CD14-positive monocyte (primary cell): ENCODE measurements around the gene ZDHHC8. TPM values are rescaled to one million over a fixed set of nuclear protein-coding genes. Genes with fewer than 3 reads are reported as not detected.

ENCODE experiments used
- DNase-seq, 3 donors: peaks; one replicate each; pipeline ENCODE4 v3.0.0-alpha.2; 2011 to 2022
- H2AFZ ChIP-seq: 2 replicates; pipeline ENCODE4 v1.6.0; 2012; ENCODE audit warnings: mild to moderate bottlenecking, low read depth, low read length, inconsistent platforms; ENCODE audit not compliant: insufficient read depth, poor library complexity, severe bottlenecking
- H3K27ac ChIP-seq, 2 donors: 1 replicate in 1 of 2; 2 replicates in 1 of 2; pipeline ENCODE4 v1.5.1; 2012 to 2013; ENCODE audit warnings: low read length in 2 of 2, control low read depth in 1 of 2, inconsistent platforms in 1 of 2, low read depth in 1 of 2, mild to moderate bottlenecking in 1 of 2
- H3K27me3 ChIP-seq, 2 donors: one replicate each; pipeline versions ENCODE4 v1.6.0 to v1.6.1; 2011 to 2013; ENCODE audit warnings: low read length in 2 of 2; ENCODE audit not compliant: control insufficient read depth in 2 of 2, insufficient read depth in 2 of 2
- H3K36me3 ChIP-seq, 2 donors: replicated peaks in 1 of 2; 1 replicate in 1 of 2; 2 replicates in 1 of 2; pipeline versions ENCODE4 v1.5.1 to v1.6.1; 2012 to 2013; ENCODE audit warnings: low read length in 2 of 2, control low read depth in 1 of 2, inconsistent platforms in 1 of 2, mild to moderate bottlenecking in 1 of 2; ENCODE audit not compliant: insufficient read depth in 2 of 2, control insufficient read depth in 1 of 2
- H3K4me1 ChIP-seq, 2 donors: 1 replicate in 1 of 2; 2 replicates in 1 of 2; pipeline versions ENCODE4 v1.5.1 to v1.6.1; 2012 to 2013; ENCODE audit warnings: low read length in 2 of 2, control low read depth in 1 of 2, inconsistent platforms in 1 of 2, mild to moderate bottlenecking in 1 of 2, moderate library complexity in 1 of 2; ENCODE audit not compliant: insufficient read depth in 2 of 2, control insufficient read depth in 1 of 2
- H3K4me2 ChIP-seq: replicated peaks from 2 replicates; pipeline ENCODE3; 2012; ENCODE audit warnings: low read length, moderate library complexity, mild to moderate bottlenecking; ENCODE audit not compliant: poor library complexity, severe bottlenecking; ENCODE audit errors: extremely low read depth
- H3K4me3 ChIP-seq, 3 experiments: fragments of 200-600 bp in 1 of 3; sonication (generic) in 1 of 3; replicated peaks in 1 of 3; 1 replicate in 2 of 3; 2 replicates in 1 of 3; pipeline ENCODE4 v1.5.1; 2011 to 2013; ENCODE audit warnings: low read length in 3 of 3, mild to moderate bottlenecking in 3 of 3, control low read depth in 2 of 3, low read depth in 2 of 3, inconsistent platforms in 1 of 3, moderate library complexity in 1 of 3
- H3K79me2 ChIP-seq: 2 replicates; pipeline ENCODE4 v1.6.0; 2012; ENCODE audit warnings: mild to moderate bottlenecking, control low read depth, inconsistent platforms, low read length, moderate library complexity; ENCODE audit not compliant: insufficient read depth
- H3K9ac ChIP-seq: 2 replicates; pipeline ENCODE4 v1.6.0; 2017; ENCODE audit warnings: low read length, mild to moderate bottlenecking; ENCODE audit not compliant: insufficient read depth, poor library complexity, severe bottlenecking
- H3K9me3 ChIP-seq, 2 donors: replicated peaks in 1 of 2; 1 replicate in 1 of 2; 2 replicates in 1 of 2; pipeline versions ENCODE4 v1.5.1 to v1.6.1; 2012 to 2013; ENCODE audit warnings: low read length in 2 of 2, control low read depth in 1 of 2; ENCODE audit not compliant: control insufficient read depth in 1 of 2, insufficient read depth in 1 of 2
- H4K20me1 ChIP-seq: 2 replicates; pipeline ENCODE4 v1.6.0; 2012; ENCODE audit warnings: mild to moderate bottlenecking, low read length, control low read depth, moderate library complexity; ENCODE audit not compliant: insufficient read depth
- H3K27ac Mint-ChIP-seq, 7 donors: one replicate each; pipeline ENCODE4 v1.8.0; 2020; ENCODE audit warnings: mild to moderate bottlenecking in 7 of 7, mixed read lengths in 7 of 7, moderate library complexity in 6 of 7, inconsistent platforms in 2 of 7
- H3K27me3 Mint-ChIP-seq, 3 donors: one replicate each; pipeline ENCODE4 v1.8.0; 2021 to 2022; ENCODE audit warnings: low read depth in 3 of 3, mild to moderate bottlenecking in 3 of 3, mixed read lengths in 3 of 3, moderate library complexity in 3 of 3, inconsistent platforms in 1 of 3
- H3K36me3 Mint-ChIP-seq, 2 donors: one replicate each; pipeline ENCODE4 v1.8.0; 2020; ENCODE audit warnings: mixed read lengths in 2 of 2, inconsistent platforms in 1 of 2, mild to moderate bottlenecking in 1 of 2
- H3K4me1 Mint-ChIP-seq: one replicate; pipeline ENCODE4 v1.8.0; 2020; ENCODE audit warnings: mild to moderate bottlenecking, mixed read lengths
- H3K4me3 Mint-ChIP-seq, 2 donors: one replicate each; pipeline ENCODE4 v1.8.0; 2020; ENCODE audit warnings: mild to moderate bottlenecking in 2 of 2, mixed read lengths in 2 of 2, moderate library complexity in 1 of 2
- H3K9me3 Mint-ChIP-seq, 7 donors: one replicate each; pipeline ENCODE4 v1.8.0; 2020 to 2022; ENCODE audit warnings: mixed read lengths in 7 of 7, mild to moderate bottlenecking in 6 of 7, moderate library complexity in 6 of 7, inconsistent platforms in 2 of 7
- CTCF ChIP-seq: fragments of 200-600 bp; IDR thresholded peaks from one replicate; pipeline ENCODE4 v1.8.0; 2022; ENCODE audit warnings: antibody characterized with exemption, mild to moderate bottlenecking
- WGBS: methylation state at CpG from one replicate; pipeline ENCODE4 v1.1.5; 2013; ENCODE audit warnings: missing lambda C conversion rate; ENCODE audit not compliant: insufficient coverage; 5-methylcytosine and 5-hydroxymethylcytosine counted together
- intact Hi-C, 2 donors: fragments of 100-400 bp; cut with micrococcal nuclease; formaldehyde crosslinking; loops; one replicate each; pipeline versions ENCODE4 v1.15.0 to v1.15.1; 2023
- polyA plus RNA-seq, 3 donors: library from polyadenylated mRNA; depleted of rRNA in 1 of 3; unstranded in 2 of 3; stranded (reverse) in 1 of 3; fragments of 300-500 nt in 2 of 3; fragments of >200 nt in 1 of 3; fragmentation: Illumina TruSeq in 2 of 3; gene quantifications; 1 replicate in 2 of 3; 2 replicates in 1 of 3; pipeline ENCODE4 v1.2.3, GENCODE V29; 2012 to 2021

Gene ZDHHC8
- polyA plus RNA-seq, 3 donors: 0.73 to 76.3 (median 1.1) TPM

GRCh38 chr22:20130319-20130718, 1.3 kb upstream of the ZDHHC8 start:
- 44% methylated on average over 1 of the region's 3 CpGs for WGBS
- peaks cover 29% of the 10 kb centered on the region for H4K20me1 ChIP-seq
- H3K9me3 ChIP-seq: no peaks in the 10 kb centered on the region
- peak overlapping the region in 1 of 3 experiments; percentile 81 for H3K4me3 ChIP-seq
- peak overlapping the region; percentile 93 for H3K4me2 ChIP-seq
- H3K9ac ChIP-seq: no peak overlapping the region
- peak overlapping the region in 2 of 7 donors; percentile 50 to 74 for H3K27ac Mint-ChIP-seq
- H3K4me1 ChIP-seq: peaks cover 15 to 27% of the 10 kb centered on the region in 2 donors
- no peak for DNase-seq
- H2AFZ ChIP-seq: peak overlapping the region; percentile 83
- H3K27me3 Mint-ChIP-seq: no peaks in the 10 kb centered on the region
- intact Hi-C loops: no loop called here
- TF ChIP-seq CTCF: no peak
- H3K36me3 Mint-ChIP-seq: peaks cover 22 to 32% of the 10 kb centered on the region in 2 donors
- H3K79me2 ChIP-seq: peaks cover 20% of the 10 kb centered on the region
- H3K36me3 ChIP-seq: peaks cover 10 to 23% of the 10 kb centered on the region in 2 donors
- no peaks in the 10 kb centered on the region for H3K9me3 Mint-ChIP-seq
- H3K4me3 Mint-ChIP-seq: peak overlapping the region in 1 of 2 donors; percentile 73
- no peak overlapping the region for H3K27ac ChIP-seq
- peaks cover 21% of the 10 kb centered on the region for H3K4me1 Mint-ChIP-seq
- no peaks in the 10 kb centered on the region for H3K27me3 ChIP-seq

DNA sequence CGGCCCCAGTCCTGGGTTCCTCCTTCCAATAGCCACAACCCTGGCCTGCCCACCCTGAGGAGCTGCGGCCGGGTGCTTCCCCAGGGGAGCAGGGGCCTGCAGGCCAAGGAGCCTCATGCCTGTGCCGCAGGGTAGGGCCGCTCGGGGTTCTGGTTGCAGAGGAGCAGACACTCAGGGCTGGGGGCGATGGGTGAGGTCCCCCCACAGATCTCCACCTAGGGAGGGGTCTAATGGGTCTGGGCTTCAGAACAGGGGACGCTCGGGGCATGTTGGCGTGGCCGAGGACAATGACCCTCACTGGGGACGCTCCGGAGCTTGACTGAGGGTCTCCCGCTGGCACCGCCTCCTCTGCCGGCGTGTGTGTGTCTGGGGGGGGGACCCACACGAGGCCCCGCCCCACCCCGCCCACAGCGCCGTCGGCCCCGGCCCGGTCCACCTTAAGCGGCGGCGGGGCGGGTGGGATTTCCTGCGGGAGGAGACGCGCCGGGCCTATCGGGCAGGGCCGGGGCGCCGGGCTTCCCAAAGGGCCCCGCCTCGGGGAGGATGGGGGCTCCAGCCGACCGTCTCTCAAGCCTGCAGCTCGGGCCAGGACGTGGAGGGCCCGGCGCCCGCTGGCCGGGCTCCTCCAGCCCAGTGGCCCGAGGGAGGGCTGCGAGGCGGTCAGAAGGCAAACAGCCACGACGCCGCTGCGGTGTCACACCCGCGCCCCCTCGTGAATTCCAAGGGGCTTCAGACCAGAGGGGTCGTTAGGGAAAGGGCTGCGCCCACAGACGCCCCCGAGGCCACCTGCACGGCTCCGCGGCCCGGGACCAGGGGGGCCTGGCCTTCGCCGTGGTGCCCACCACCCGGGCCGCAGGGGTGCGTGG, 640 bp upstream of the ZDHHC8 start:
- Histone ChIP-seq H3K4me2 (peak overlapping the region; percentile 93), H2AFZ (peak overlapping the region; percentile 83), H3K79me2 (peaks cover 20% of the 10 kb centered on the region), H3K9ac (peak overlapping the region; percentile 75), H3K27ac (peak overlapping the region; percentile 49 to 58), H3K4me1 (peaks cover 15 to 27% of the 10 kb centered on the region in 2 donors), H4K20me1 (peaks cover 35% of the 10 kb centered on the region), H3K9me3 (no peaks in the 10 kb centered on the region), H3K4me3 (peak overlapping the region; percentile 63 to 88 (median 81)), H3K27me3 (no peaks in the 10 kb centered on the region), H3K36me3 (peaks cover 4 to 16% of the 10 kb centered on the region in 2 donors)
- Mint-ChIP-seq H3K4me3 (peak overlapping the region; percentile 73 to 76), H3K27ac (no peak overlapping the region), H3K4me1 (peaks cover 21% of the 10 kb centered on the region), H3K27me3 (no peaks in the 10 kb centered on the region), H3K9me3 (no peaks in the 10 kb centered on the region), H3K36me3 (peaks cover 16 to 25% of the 10 kb centered on the region in 2 donors)
- no peak for TF ChIP-seq CTCF
- peak; percentile 38 to 48 (median 41) for DNase-seq
- intact Hi-C loops: no loop called here
- WGBS: 1% methylated on average over 62 of the region's 70 CpGs
